ENCODE data around the gene CNTLN.

DNA sequence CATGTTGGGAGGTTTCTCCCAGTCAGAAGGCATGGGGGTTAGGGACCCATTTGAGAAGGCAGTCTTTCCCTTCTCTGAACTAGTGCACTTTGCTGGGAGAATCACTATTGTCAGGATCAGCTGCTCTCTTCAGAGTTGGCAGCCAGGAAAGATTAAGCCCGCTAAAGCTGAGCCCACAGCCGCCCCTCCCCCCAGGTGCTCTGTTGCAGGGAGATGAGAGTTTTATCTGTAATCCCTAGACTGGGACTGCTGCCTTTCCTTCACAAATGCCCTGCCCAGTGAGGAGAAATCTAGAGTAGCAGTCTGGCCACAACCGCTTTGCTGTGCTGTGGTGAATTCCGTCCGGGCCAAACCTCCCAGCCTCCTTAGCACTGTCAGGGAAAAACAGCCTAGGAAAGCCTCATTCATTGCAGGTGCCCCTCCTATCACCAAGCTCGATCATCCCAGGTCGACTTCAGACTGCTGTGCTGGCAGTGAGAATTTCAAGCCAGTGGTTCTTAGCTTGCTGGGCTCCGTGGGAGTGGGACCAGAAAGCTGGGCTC lies 69.8 kb downstream of the CNTLN start:
- TF ChIP-seq, protein P1, sequence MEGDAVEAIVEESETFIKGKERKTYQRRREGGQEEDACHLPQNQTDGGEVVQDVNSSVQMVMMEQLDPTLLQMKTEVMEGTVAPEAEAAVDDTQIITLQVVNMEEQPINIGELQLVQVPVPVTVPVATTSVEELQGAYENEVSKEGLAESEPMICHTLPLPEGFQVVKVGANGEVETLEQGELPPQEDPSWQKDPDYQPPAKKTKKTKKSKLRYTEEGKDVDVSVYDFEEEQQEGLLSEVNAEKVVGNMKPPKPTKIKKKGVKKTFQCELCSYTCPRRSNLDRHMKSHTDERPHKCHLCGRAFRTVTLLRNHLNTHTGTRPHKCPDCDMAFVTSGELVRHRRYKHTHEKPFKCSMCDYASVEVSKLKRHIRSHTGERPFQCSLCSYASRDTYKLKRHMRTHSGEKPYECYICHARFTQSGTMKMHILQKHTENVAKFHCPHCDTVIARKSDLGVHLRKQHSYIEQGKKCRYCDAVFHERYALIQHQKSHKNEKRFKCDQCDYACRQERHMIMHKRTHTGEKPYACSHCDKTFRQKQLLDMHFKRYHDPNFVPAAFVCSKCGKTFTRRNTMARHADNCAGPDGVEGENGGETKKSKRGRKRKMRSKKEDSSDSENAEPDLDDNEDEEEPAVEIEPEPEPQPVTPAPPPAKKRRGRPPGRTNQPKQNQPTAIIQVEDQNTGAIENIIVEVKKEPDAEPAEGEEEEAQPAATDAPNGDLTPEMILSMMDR (conservative IDR thresholded peaks at IDR 0.05; ENCODE audit: low read length): no peak
- no peak for TF ChIP-seq EZH2phosphoT487 (IDR thresholded peaks at IDR 0.05; ENCODE audit: borderline replicate concordance)
